Trophoblast cell (in vitro differentiated cells and primary cell): ENCODE results near the gene PLA2G4D. TPM values are rescaled to one million over a fixed set of nuclear protein-coding genes. Genes with fewer than 3 reads are reported as not detected.

Experiments used
- DNase-seq, 2 donors: peaks; one replicate each; pipeline ENCODE4 v3.0.0-alpha.2; 2016
- H2AFZ ChIP-seq: 2 replicates; pipeline ENCODE4 v1.6.1; 2013; ENCODE audit warnings: low read length, moderate library complexity, mild to moderate bottlenecking; ENCODE audit not compliant: insufficient read depth, poor library complexity
- H2AK5ac ChIP-seq: 2 replicates; pipeline ENCODE4 v1.6.1; 2013; ENCODE audit warnings: mild to moderate bottlenecking, low read length
- H2BK120ac ChIP-seq: 2 replicates; pipeline ENCODE4 v1.6.1; 2013; ENCODE audit warnings: low read length, mild to moderate bottlenecking, moderate library complexity; ENCODE audit not compliant: insufficient read depth, poor library complexity
- H2BK12ac ChIP-seq: 2 replicates; pipeline ENCODE4 v1.6.1; 2013; ENCODE audit warnings: mild to moderate bottlenecking, low read length, moderate library complexity
- H2BK5ac ChIP-seq: 2 replicates; pipeline ENCODE4 v1.6.1; 2013; ENCODE audit warnings: low read length, low read depth, moderate library complexity, mild to moderate bottlenecking; ENCODE audit not compliant: poor library complexity
- H3K14ac ChIP-seq: 2 replicates; pipeline ENCODE4 v1.6.1; 2013; ENCODE audit warnings: mild to moderate bottlenecking, low read length
- H3K18ac ChIP-seq: 2 replicates; pipeline ENCODE4 v1.6.1; 2013; ENCODE audit warnings: mild to moderate bottlenecking, low read length
- H3K23ac ChIP-seq: 2 replicates; pipeline ENCODE4 v1.6.1; 2013; ENCODE audit warnings: low read length
- H3K27ac ChIP-seq: 2 replicates; pipeline ENCODE4 v1.5.1; 2013; ENCODE audit warnings: low read depth, mild to moderate bottlenecking, inconsistent platforms, low read length, moderate library complexity
- H3K27me3 ChIP-seq: 2 replicates; pipeline ENCODE4 v1.6.1; 2013; ENCODE audit warnings: inconsistent platforms, mild to moderate bottlenecking, low read length, moderate library complexity; ENCODE audit not compliant: insufficient read depth
- H3K36me3 ChIP-seq, 2 experiments: 1 replicate in 1 of 2; 2 replicates in 1 of 2; pipeline ENCODE4 v1.6.1; 2013; ENCODE audit warnings: low read length in 2 of 2, mild to moderate bottlenecking in 2 of 2, moderate library complexity in 1 of 2; ENCODE audit not compliant: insufficient read depth in 2 of 2, control insufficient read depth in 1 of 2
- H3K4ac ChIP-seq: 2 replicates; pipeline ENCODE4 v1.6.1; 2013; ENCODE audit warnings: low read depth, mild to moderate bottlenecking, low read length, moderate library complexity
- H3K4me1 ChIP-seq, 2 experiments: 1 replicate in 1 of 2; 2 replicates in 1 of 2; pipeline ENCODE4 v1.6.1; 2013; ENCODE audit warnings: low read length in 2 of 2, mild to moderate bottlenecking in 2 of 2, moderate library complexity in 1 of 2; ENCODE audit not compliant: insufficient read depth in 2 of 2, control insufficient read depth in 1 of 2
- H3K4me2 ChIP-seq: 2 replicates; pipeline ENCODE4 v1.6.1; 2013; ENCODE audit warnings: inconsistent platforms, mild to moderate bottlenecking, low read length, moderate library complexity
- H3K4me3 ChIP-seq: 2 replicates; pipeline ENCODE4 v1.5.1; 2013; ENCODE audit warnings: mild to moderate bottlenecking, low read depth, low read length, inconsistent platforms
- H3K79me1 ChIP-seq: one replicate; pipeline ENCODE4 v1.6.1; 2013; ENCODE audit warnings: low read length
- H3K79me2 ChIP-seq: 2 replicates; pipeline ENCODE4 v1.6.1; 2013; ENCODE audit warnings: low read length, mild to moderate bottlenecking; ENCODE audit not compliant: control insufficient read depth, insufficient read depth, poor library complexity
- H3K9ac ChIP-seq: 2 replicates; pipeline ENCODE4 v1.6.1; 2013; ENCODE audit warnings: mild to moderate bottlenecking, low read length
- H3K9me3 ChIP-seq: 2 replicates; pipeline ENCODE4 v1.6.1; 2013; ENCODE audit warnings: low read depth, mild to moderate bottlenecking, control low read depth, inconsistent platforms, low read length; ENCODE audit not compliant: insufficient read depth
- H4K12ac ChIP-seq: 2 replicates; pipeline ENCODE4 v1.6.1; 2013; ENCODE audit warnings: low read depth, mild to moderate bottlenecking, low read length, moderate library complexity
- H4K8ac ChIP-seq: 2 replicates; pipeline ENCODE4 v1.6.1; 2013; ENCODE audit warnings: low read depth, mild to moderate bottlenecking, low read length, moderate library complexity
- H4K91ac ChIP-seq: one replicate; pipeline ENCODE4 v1.6.1; 2013; ENCODE audit warnings: low read depth, mild to moderate bottlenecking, low read length, moderate library complexity
- WGBS: extraction: QIAGEN DNeasy Blood & Tissue Kit; methylation state at CpG from one replicate; pipeline ENCODE4 v1.1.7; 2013; ENCODE audit warnings: missing lambda C conversion rate; ENCODE audit not compliant: insufficient read length, insufficient coverage; ENCODE audit errors: extremely low coverage; 5-methylcytosine and 5-hydroxymethylcytosine counted together
- polyA plus RNA-seq: library from polyadenylated mRNA; stranded (reverse); fragments of 200-250 nt; gene quantifications from 2 replicates; pipeline ENCODE4 v1.2.3, GENCODE V29; 2013

Gene PLA2G4D
- polyA plus RNA-seq: not detected in 2 replicates

- Histone ChIP-seq H4K91ac (peak within 1 kb of the TSS; percentile 4), H3K9ac (no peak within 1 kb of the TSS), H4K12ac (no peak within 1 kb of the TSS)
Measured at GRCh38 chr15:42094512-42094963, at the start of gene PLA2G4D. TSS of gene PLA2G4D (minus strand) at chr15:42094562. CDS start at chr15:42094459, 103 bp downstream.

GRCh38 chr15:42143356-42143755, 49.0 kb upstream of the PLA2G4D start:
- no peak overlapping the region for H3K14ac ChIP-seq
- no peak overlapping the region for H3K23ac ChIP-seq
- no peaks in the 10 kb centered on the region for H3K36me3 ChIP-seq
- H3K4me2 ChIP-seq: no peak overlapping the region
- no peak overlapping the region for H2BK12ac ChIP-seq
- H2AFZ ChIP-seq: no peak overlapping the region
- H3K27me3 ChIP-seq: no peaks in the 10 kb centered on the region
- DNase-seq: no peak
- WGBS: no CpG with 5 or more reads among the region's 4 CpGs
- no peaks in the 10 kb centered on the region for H3K79me1 ChIP-seq
- no peak overlapping the region for H3K18ac ChIP-seq
- no peak overlapping the region for H2AK5ac ChIP-seq
- H3K4me3 ChIP-seq: no peak overlapping the region
- H3K79me2 ChIP-seq: no peaks in the 10 kb centered on the region
- no peak overlapping the region for H4K12ac ChIP-seq
- peaks cover 4% of the 10 kb centered on the region for H3K9me3 ChIP-seq
- H3K27ac ChIP-seq: no peak overlapping the region
- H3K4ac ChIP-seq: no peak overlapping the region
- H2BK5ac ChIP-seq: no peak overlapping the region
- H3K4me1 ChIP-seq: peaks cover 0 to under 1% of the 10 kb centered on the region in 2 experiments
- H4K8ac ChIP-seq: no peak overlapping the region
- no peak overlapping the region for H3K9ac ChIP-seq
- H4K91ac ChIP-seq: no peak overlapping the region
- H2BK120ac ChIP-seq: no peak overlapping the region

More at GRCh38 chr15:42094512-42094963, at the start of gene PLA2G4D:
- H2BK5ac ChIP-seq: no peak within 1 kb of the TSS
- no CpG with 5 or more reads among the region's 6 CpGs for WGBS
- H3K79me1 ChIP-seq: peaks cover 2% of the 10 kb centered on the region
- no peak within 1 kb of the TSS for H3K23ac ChIP-seq
- no peak for DNase-seq
- no peak within 1 kb of the TSS for H3K18ac ChIP-seq
- no peak within 1 kb of the TSS for H4K8ac ChIP-seq
- H3K27ac ChIP-seq: no peak within 1 kb of the TSS
- H3K4me3 ChIP-seq: no peak within 1 kb of the TSS
- H3K4ac ChIP-seq: no peak within 1 kb of the TSS
- H2BK12ac ChIP-seq: no peak within 1 kb of the TSS
- no peak within 1 kb of the TSS for H2AK5ac ChIP-seq
- peaks cover 10 to 15% of the 10 kb centered on the region in 2 experiments for H3K4me1 ChIP-seq
- H3K27me3 ChIP-seq: peaks cover 2% of the 10 kb centered on the region
- H3K14ac ChIP-seq: no peak within 1 kb of the TSS
- H3K9me3 ChIP-seq: peaks cover 1% of the 10 kb centered on the region
- no peak within 1 kb of the TSS for H2BK120ac ChIP-seq
- no peak within 1 kb of the TSS for H2AFZ ChIP-seq
- H3K4me2 ChIP-seq: no peak within 1 kb of the TSS
- no peaks in the 10 kb centered on the region for H3K36me3 ChIP-seq
- H3K79me2 ChIP-seq: no peaks in the 10 kb centered on the region

- Histone ChIP-seq H3K18ac (no peak overlapping the region), H3K4me2 (no peak overlapping the region), H3K79me2 (no peaks in the 10 kb centered on the region), H3K9me3 (peaks cover 4% of the 10 kb centered on the region), H4K12ac (no peak overlapping the region), H3K23ac (no peak overlapping the region), H3K79me1 (no peaks in the 10 kb centered on the region), H3K14ac (no peak overlapping the region), H2BK5ac (no peak overlapping the region), H3K4me1 (no peaks in the 10 kb centered on the region), H2AFZ (no peak overlapping the region), H3K9ac (no peak overlapping the region), H2AK5ac (no peak overlapping the region), H3K36me3 (no peaks in the 10 kb centered on the region), H3K27ac (no peak overlapping the region), H3K27me3 (no peaks in the 10 kb centered on the region), H3K4ac (no peak overlapping the region), H4K91ac (no peak overlapping the region), H4K8ac (no peak overlapping the region), H2BK120ac (no peak overlapping the region), H2BK12ac (no peak overlapping the region), H3K4me3 (no peak overlapping the region)
- WGBS: no CpG with 5 or more reads among the region's 21 CpGs
- DNase-seq: no peak
Measured at GRCh38 chr15:42141795-42142667, 47.7 kb upstream of the PLA2G4D start.

GRCh38 chr15:42141246-42141645, 46.9 kb upstream of the PLA2G4D start:
- no peak overlapping the region for H3K4me2 ChIP-seq
- H3K36me3 ChIP-seq: no peaks in the 10 kb centered on the region
- no peak overlapping the region for H3K9ac ChIP-seq
- H3K18ac ChIP-seq: no peak overlapping the region
- WGBS: no CpG with 5 or more reads among the region's 7 CpGs
- no peaks in the 10 kb centered on the region for H3K27me3 ChIP-seq
- no peak overlapping the region for H2BK12ac ChIP-seq
- H2AK5ac ChIP-seq: no peak overlapping the region
- no peaks in the 10 kb centered on the region for H3K4me1 ChIP-seq
- H2AFZ ChIP-seq: no peak overlapping the region
- no peak for DNase-seq
- peaks cover 4% of the 10 kb centered on the region for H3K9me3 ChIP-seq
- no peak overlapping the region for H4K91ac ChIP-seq
- no peak overlapping the region for H3K23ac ChIP-seq
- H3K4ac ChIP-seq: no peak overlapping the region
- no peak overlapping the region for H3K27ac ChIP-seq
- no peak overlapping the region for H2BK5ac ChIP-seq
- H3K79me2 ChIP-seq: no peaks in the 10 kb centered on the region
- no peak overlapping the region for H4K12ac ChIP-seq
- H3K14ac ChIP-seq: no peak overlapping the region
- H3K79me1 ChIP-seq: no peaks in the 10 kb centered on the region
- no peak overlapping the region for H2BK120ac ChIP-seq
- no peak overlapping the region for H4K8ac ChIP-seq
- H3K4me3 ChIP-seq: no peak overlapping the region
